B cell (primary cell): Measurements from ENCODE around the gene MED13.

Experiments
- CTCF ChIP-seq: fragments of 200-600 bp; IDR thresholded peaks from one replicate; pipeline ENCODE4 v1.8.0; 2022; ENCODE audit warnings: antibody characterized with exemption, mild to moderate bottlenecking
- EZH2 ChIP-seq: IDR thresholded peaks from 2 replicates; pipeline ENCODE4 v1.6.1; 2012; ENCODE audit warnings: borderline replicate concordance, low read depth, mild to moderate bottlenecking, moderate library complexity, low read length; ENCODE audit not compliant: insufficient read depth, poor library complexity, severe bottlenecking

- TF ChIP-seq CTCF (no peak), EZH2 (no peak)
These were observed 25.1 kb upstream of the MED13 start for GRCh38 chr17:62090021-62090824.
